Measurements from ENCODE around the gene SYNC. TPM values are rescaled to one million over a fixed set of nuclear protein-coding genes. Genes with fewer than 3 reads are reported as not detected.
A peak's percentile ranks its signal among the peaks of the same experiment; 100 is the strongest.

Gene SYNC
- total and polyA plus RNA-seq, 9 of the 15 experiments (the other 6 are each of a cell fraction or from before 2014, with no cell fraction given), result 0.49 to 1.1 (median 0.87) TPM

- H3K27me3 ChIP-seq (ENCODE audit: control insufficient read depth in 2 of 2, insufficient read depth in 2 of 2, low read length in 2 of 2), result no peaks in the 10 kb centered on the region
- ATAC-seq (no peak), FAIRE-seq (no peak), DNase-seq (ENCODE audit: extremely low read depth in 1 of 4, low spot score in 3 of 4) (no peak)
- ChIA-PET POLR2A (interaction anchor here (1.1 kb wide), 1 partner anchor 76 kb away, joined by 7 read pairs; no protein-coding TSS in a partner anchor), CTCF (ENCODE audit: low intra/inter-chr PET ratio) (interaction anchor here (0.6 kb wide), 1 partner anchor 348 kb away, joined by 3 read pairs; no protein-coding TSS in a partner anchor)
- no peak overlapping the region for H3K4me2 ChIP-seq (ENCODE audit: insufficient read depth, low read length)
- TF ChIP-seq PHB (CRISPR knock-in tag; IDR thresholded peaks at IDR 0.05), result no peak
- no peak overlapping the region for H3K9ac ChIP-seq (ENCODE audit: insufficient read depth in 1 of 2, low read depth in 2 of 2, low read length in 2 of 2)
- H3K36me3 ChIP-seq (ENCODE audit: control insufficient read depth, insufficient read depth, low read length), result no peaks in the 10 kb centered on the region
- H3K9me3 ChIP-seq (replicated peaks; ENCODE audit: control insufficient read depth, insufficient read depth, low read depth, low read length), result no peaks in the 10 kb centered on the region
- 94% methylated on average over 4 of the region's 4 CpGs for WGBS (ENCODE audit: insufficient coverage, low coverage, missing lambda C conversion rate)
- no TSS peak for BruUV-seq (replicated peaks)
- H3K27ac ChIP-seq (ENCODE audit: extremely low read depth, low read depth, low read length), result no peak overlapping the region
- H3K4me1 ChIP-seq (replicated peaks in 1 of 2; ENCODE audit: control insufficient read depth in 2 of 2, insufficient read depth in 2 of 2, low read length in 2 of 2), result peaks cover 10 to 11% of the 10 kb centered on the region in 2 experiments; a peak in 4 of 5 replicates
- H4K20me1 ChIP-seq (replicated peaks; ENCODE audit: control insufficient read depth, insufficient read depth, low read length), result 0 out of 2 replicates have a peak, but pooled peaks cover 13% of the 10 kb centered on the region
- no peaks in the 10 kb centered on the region for H3K79me2 ChIP-seq (ENCODE audit: control insufficient read depth, insufficient read depth, low read length)
- no peaks in the 10 kb centered on the region for H3K9me1 ChIP-seq (ENCODE audit: control insufficient read depth, insufficient read depth, low read length)
- in situ Hi-C loops (cut with MboI) (no loop called here), intact Hi-C loops (cut with micrococcal nuclease) (loop anchor here (2.0 kb wide), 1 partner anchor 24 kb away; no protein-coding TSS in a partner anchor)
- H2AFZ ChIP-seq (ENCODE audit: low read depth, low read length), result no peak overlapping the region
- H3K4me3 ChIP-seq, result no peak overlapping the region
Measured at GRCh38 chr1:32748348-32748747, 45.8 kb upstream of the SYNC start.

- peak in 1 of 4 experiments; percentile 54 for DNase-seq (ENCODE audit: extremely low read depth in 1 of 4, low spot score in 3 of 4)
- Histone ChIP-seq H3K27ac (ENCODE audit: extremely low read depth, low read depth, low read length) (no peak overlapping the region), H3K9me1 (ENCODE audit: control insufficient read depth, insufficient read depth, low read length) (no peaks in the 10 kb centered on the region), H2AFZ (ENCODE audit: low read depth, low read length) (no peak overlapping the region), H3K27me3 (ENCODE audit: control insufficient read depth in 2 of 2, insufficient read depth in 2 of 2, low read length in 2 of 2) (no peaks in the 10 kb centered on the region), H3K9me3 (replicated peaks; ENCODE audit: control insufficient read depth, insufficient read depth, low read depth, low read length) (no peaks in the 10 kb centered on the region), H3K36me3 (ENCODE audit: control insufficient read depth, insufficient read depth, low read length) (no peaks in the 10 kb centered on the region), H3K9ac (ENCODE audit: insufficient read depth in 1 of 2, low read depth in 2 of 2, low read length in 2 of 2) (peak overlapping the region in 1 of 2 experiments; percentile 37; a peak in 1 of 4 replicates), H3K4me3 (no peak overlapping the region), H4K20me1 (replicated peaks; ENCODE audit: control insufficient read depth, insufficient read depth, low read length) (0 out of 2 replicates have a peak, but pooled peaks cover 8% of the 10 kb centered on the region), H3K4me1 (replicated peaks in 1 of 2; ENCODE audit: control insufficient read depth in 2 of 2, insufficient read depth in 2 of 2, low read length in 2 of 2) (peaks cover 24 to 28% of the 10 kb centered on the region in 2 experiments; a peak in 4 of 5 replicates), H3K4me2 (ENCODE audit: insufficient read depth, low read length) (no peak overlapping the region), H3K79me2 (ENCODE audit: control insufficient read depth, insufficient read depth, low read length) (peaks cover 11% of the 10 kb centered on the region)
- in situ Hi-C loops (cut with MboI) (no loop called here), intact Hi-C loops (cut with micrococcal nuclease) (no loop called here)
- peak; percentile 52 for FAIRE-seq
- no TSS peak for BruUV-seq (replicated peaks)
- POLR2A ChIA-PET, result interaction anchor here (0.7 to 1.1 kb wide), 5 partner anchors 9 to 28 kb away, joined by 3 to 5 read pairs (median 3); no protein-coding TSS in a partner anchor
- WGBS (ENCODE audit: insufficient coverage, low coverage, missing lambda C conversion rate), result 33% methylated on average over 7 of the region's 9 CpGs
- ATAC-seq, result no peak
- CTCF ChIA-PET (ENCODE audit: low intra/inter-chr PET ratio), result no interaction called here
- TF ChIP-seq TBP (optimal IDR thresholded peaks at IDR 0.05; ENCODE audit: low read depth, low read length) (no peak), TRIM28 (IDR thresholded peaks at IDR 0.05) (no peak), HINFP (tag; conservative IDR thresholded peaks at IDR 0.05; ENCODE audit: low read depth) (no peak), SIX5 (IDR thresholded peaks at IDR 0.05; ENCODE audit: borderline replicate concordance in 1 of 2, insufficient read depth in 1 of 2, low read depth in 1 of 2, low read length in 2 of 2) (no peak), HDGF (IDR thresholded peaks at IDR 0.05) (no peak), ASH1L (IDR thresholded peaks at IDR 0.05; ENCODE audit: borderline replicate concordance, low read depth, partially characterized antibody) (no peak), E2F8 (IDR thresholded peaks at IDR 0.05; ENCODE audit: low read depth, partially characterized antibody) (no peak), ZNF282 (CRISPR knock-in tag; IDR thresholded peaks at IDR 0.05) (no peak), USF2 (CRISPR knock-in tag; IDR thresholded peaks at IDR 0.05) (no peak), SMARCE1 (IDR thresholded peaks at IDR 0.05) (peak; percentile 49)
Measured at GRCh38 chr1:32746130-32746529, 43.6 kb upstream of the SYNC start.

Data from K562 (cell line).